Lower leg skin (tissue), 4 donors: Measurements from ENCODE around the gene CBX2. TPM values are rescaled to one million over a fixed set of nuclear protein-coding genes. Genes with fewer than 3 reads are reported as not detected.
A peak's percentile ranks its signal among the peaks of the same experiment; 100 is the strongest.

Source experiments
- DNase-seq, 2 donors: peaks; one replicate each; pipeline ENCODE4 v3.0.0-alpha.2; 2019; ENCODE audit warnings: low spot score in 2 of 2
- H3K4me3 ChIP-seq: fragments of 200-600 bp; sonication (generic); 2 replicates; pipeline ENCODE4 v1.5.1; 2017; ENCODE audit warnings: mild to moderate bottlenecking, low read depth; ENCODE audit not compliant: poor library complexity, severe bottlenecking
- CTCF ChIP-seq, 3 donors: fragments of 450-650 bp; IDR thresholded peaks; one replicate each; pipeline ENCODE4 v1.5.1; 2016; ENCODE audit warnings: antibody characterized with exemption in 3 of 3, mild to moderate bottlenecking in 3 of 3, moderate library complexity in 2 of 3
- POLR2A ChIP-seq, 2 donors: fragments of 450-650 bp; IDR thresholded peaks; one replicate each; pipeline ENCODE4 v1.6.1; 2016 to 2017; ENCODE audit warnings: antibody characterized with exemption in 2 of 2, mild to moderate bottlenecking in 1 of 2, moderate library complexity in 1 of 2
- WGBS, 2 donors: methylation state at CpG; one replicate each; pipeline ENCODE4 v1.1.5; 2018; 5-methylcytosine and 5-hydroxymethylcytosine counted together
- intact Hi-C: fragments of 100-400 bp; cut with DNase I; formaldehyde crosslinking; loops from one replicate; pipeline ENCODE4 v1.15.0; 2023; ENCODE audit warnings: low total_unique reads
- total RNA-seq, 4 donors: library from RNA; depleted of rRNA; stranded (reverse); fragments of >200 nt; gene quantifications; one replicate each; pipeline ENCODE4 v1.1.0, GENCODE V29; 2016

The CBX2 gene
- total RNA-seq, 4 donors from 2014 or later: 1.9 to 3.8 (median 3.1) TPM

GRCh38 chr17:79813297-79814126 is 35.6 kb downstream of the CBX2 start:
- intact Hi-C loops: no loop called here
- WGBS, 2 donors: 2 to 3% methylated on average over 28 to 33 of the region's 89 CpGs
- TF ChIP-seq CTCF (IDR thresholded peaks at IDR 0.05): no peak
- no peak for TF ChIP-seq POLR2A (IDR thresholded peaks at IDR 0.05)
- H3K4me3 ChIP-seq: no peak overlapping the region
- no peak for DNase-seq

- no peak overlapping the region for H3K4me3 ChIP-seq
- WGBS, 2 donors: 11 to 14% methylated on average over 32 to 33 of the region's 43 CpGs
- no peak for TF ChIP-seq POLR2A (IDR thresholded peaks at IDR 0.05)
- no peak for TF ChIP-seq CTCF (IDR thresholded peaks at IDR 0.05)
- intact Hi-C loops: no loop called here
- no peak for DNase-seq
These were observed 36.4 kb downstream of the CBX2 start for GRCh38 chr17:79814127-79814973.

DNA sequence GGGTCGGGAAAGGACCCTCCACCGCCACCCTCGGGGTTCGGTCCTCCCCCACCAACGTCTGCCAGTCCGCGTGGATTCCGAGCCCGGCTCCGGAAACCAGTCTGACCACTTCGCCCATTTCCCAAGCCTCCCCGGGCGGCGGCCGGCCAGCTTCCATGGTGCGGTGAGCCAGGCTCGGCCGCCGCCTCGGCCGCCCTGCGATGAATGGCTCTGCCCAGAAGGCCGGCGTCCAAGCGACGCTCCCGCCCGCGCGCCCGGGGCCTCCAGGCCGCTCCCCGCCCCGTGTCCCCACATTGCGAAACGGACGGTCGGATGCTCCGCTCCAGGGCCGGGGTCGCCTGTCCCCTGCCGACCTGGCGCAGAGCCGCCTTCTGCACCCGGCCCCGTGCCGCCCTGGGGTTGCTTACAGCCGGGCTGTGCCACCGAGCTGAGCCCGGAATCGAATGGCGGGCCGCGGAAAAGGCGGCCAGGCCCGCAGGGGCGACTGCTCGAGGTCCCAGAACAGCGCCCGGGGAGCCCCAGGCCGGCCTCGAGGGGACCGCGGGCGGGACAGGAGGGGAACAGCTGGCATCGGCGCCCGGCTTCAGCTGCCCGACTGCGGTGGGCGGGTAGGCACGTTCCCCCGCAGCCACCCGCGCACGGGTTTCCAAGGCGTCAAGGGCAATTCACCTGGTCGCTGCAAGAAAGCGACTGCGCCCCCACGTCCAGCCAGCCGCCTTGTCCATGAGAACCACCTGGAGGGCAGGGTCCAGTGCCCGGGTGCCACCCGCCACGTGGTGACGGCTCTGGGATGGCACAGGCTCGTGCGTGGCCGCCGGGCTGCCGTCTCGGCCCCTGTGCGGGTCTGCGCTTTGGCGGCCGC is 37.3 kb downstream of the CBX2 start:
- intact Hi-C loops: no loop called here
- TF ChIP-seq CTCF (IDR thresholded peaks at IDR 0.05) (no peak), POLR2A (IDR thresholded peaks at IDR 0.05) (no peak)
- no peak overlapping the region for H3K4me3 ChIP-seq
- DNase-seq: peak in 1 of 2 donors; percentile 23
- WGBS, 2 donors: 0 to 2% methylated on average over 10 to 67 of the region's 96 CpGs

GRCh38 chr17:79815836-79816461 is 38.0 kb downstream of the CBX2 start:
- intact Hi-C loops: no loop called here
- TF ChIP-seq POLR2A (IDR thresholded peaks at IDR 0.05) (no peak), CTCF (IDR thresholded peaks at IDR 0.05) (no peak)
- 64 to 70% methylated on average over 19 to 39 of the region's 41 CpGs for WGBS, 2 donors
- DNase-seq: no peak
- H3K4me3 ChIP-seq: no peak overlapping the region
